ENCODE results near the gene C17orf50.

The C17orf50 gene

GRCh38 chr17:35795007-35795870 is 34.6 kb downstream of the C17orf50 start, which contains the start of gene MMP28:
MMP28 (minus strand) TSS chr17:35795641; CDS start chr17:35795377, 264 bp downstream.
- DNase-seq (ENCODE audit: low read depth), result peak; percentile 51
- H3K4me3 ChIP-seq (ENCODE audit: low read depth, low read length), result no peak within 1 kb of the TSS
- no peak for TF ChIP-seq CTCF (IDR thresholded peaks at IDR 0.05; ENCODE audit: low read depth, low read length)
- no peak for TF ChIP-seq MYC (IDR thresholded peaks at IDR 0.05; ENCODE audit: low read depth, low read length)
- no peak for TF ChIP-seq POLR2A (IDR thresholded peaks at IDR 0.05; ENCODE audit: extremely low read depth, insufficient read length)
- no peak for TF ChIP-seq MAX (IDR thresholded peaks at IDR 0.05; ENCODE audit: low read depth, low read length)

- no peak overlapping the region for H3K4me3 ChIP-seq (ENCODE audit: low read depth, low read length)
- TF ChIP-seq MYC (IDR thresholded peaks at IDR 0.05; ENCODE audit: low read depth, low read length) (no peak), MAX (IDR thresholded peaks at IDR 0.05; ENCODE audit: low read depth, low read length) (no peak)
- DNase-seq (ENCODE audit: low read depth), result no peak
Measured at GRCh38 chr17:35795871-35796265, 35.2 kb downstream of the C17orf50 start.

- DNase-seq (ENCODE audit: low read depth), result no peak
- no peak overlapping the region for H3K4me3 ChIP-seq (ENCODE audit: low read depth, low read length)
- TF ChIP-seq MYC (IDR thresholded peaks at IDR 0.05; ENCODE audit: low read depth, low read length) (no peak), CTCF (IDR thresholded peaks at IDR 0.05; ENCODE audit: low read depth, low read length) (no peak), POLR2A (IDR thresholded peaks at IDR 0.05; ENCODE audit: extremely low read depth, insufficient read length) (no peak), MAX (IDR thresholded peaks at IDR 0.05; ENCODE audit: low read depth, low read length) (no peak)
Measured at GRCh38 chr17:35796942-35797341, 36.3 kb downstream of the C17orf50 start.

GRCh38 chr17:35797370-35797769 is 36.7 kb downstream of the C17orf50 start:
- no peak for DNase-seq (ENCODE audit: low read depth)
- no peak for TF ChIP-seq CTCF (IDR thresholded peaks at IDR 0.05; ENCODE audit: low read depth, low read length)
- TF ChIP-seq MAX (IDR thresholded peaks at IDR 0.05; ENCODE audit: low read depth, low read length), result no peak
- TF ChIP-seq POLR2A (IDR thresholded peaks at IDR 0.05; ENCODE audit: extremely low read depth, insufficient read length), result no peak
- TF ChIP-seq MYC (IDR thresholded peaks at IDR 0.05; ENCODE audit: low read depth, low read length), result no peak
- no peak overlapping the region for H3K4me3 ChIP-seq (ENCODE audit: low read depth, low read length)

GRCh38 chr17:35797918-35798317 is 37.2 kb downstream of the C17orf50 start:
- H3K4me3 ChIP-seq (ENCODE audit: low read depth, low read length), result no peak overlapping the region
- DNase-seq (ENCODE audit: low read depth), result no peak
- no peak for TF ChIP-seq MYC (IDR thresholded peaks at IDR 0.05; ENCODE audit: low read depth, low read length)
- TF ChIP-seq MAX (IDR thresholded peaks at IDR 0.05; ENCODE audit: low read depth, low read length), result no peak
- no peak for TF ChIP-seq POLR2A (IDR thresholded peaks at IDR 0.05; ENCODE audit: extremely low read depth, insufficient read length)
- no peak for TF ChIP-seq CTCF (IDR thresholded peaks at IDR 0.05; ENCODE audit: low read depth, low read length)

GRCh38 chr17:35799942-35800341 is 39.3 kb downstream of the C17orf50 start:
- no peak for DNase-seq (ENCODE audit: low read depth)
- no peak overlapping the region for H3K4me3 ChIP-seq (ENCODE audit: low read depth, low read length)
- TF ChIP-seq MYC (IDR thresholded peaks at IDR 0.05; ENCODE audit: low read depth, low read length) (no peak), POLR2A (IDR thresholded peaks at IDR 0.05; ENCODE audit: extremely low read depth, insufficient read length) (no peak), CTCF (IDR thresholded peaks at IDR 0.05; ENCODE audit: low read depth, low read length) (no peak), MAX (IDR thresholded peaks at IDR 0.05; ENCODE audit: low read depth, low read length) (no peak)

Measured in NB4 (cell line).